Mucosa of descending colon (tissue), 3 donors: ENCODE results near the gene PDCD5. TPM values are rescaled to one million over a fixed set of nuclear protein-coding genes. Genes with fewer than 3 reads are reported as not detected.

Experiments
- ATAC-seq: fragments of 200-7000 bp; cut with Tn5 transposase; one replicate; pipeline ENCODE4 v1.9.1; 2020; ENCODE audit warnings: mild to moderate bottlenecking, moderate library complexity
- DNase-seq, 3 donors: peaks; one replicate each; pipeline ENCODE4 v3.0.0-alpha.2; 2020
- H3K36me3 ChIP-seq: fragments of 200-600 bp; one replicate; pipeline ENCODE4 v1.8.0; 2021; ENCODE audit warnings: low read depth, mild to moderate bottlenecking
- H3K4me1 ChIP-seq: fragments of 200-600 bp; one replicate; pipeline ENCODE4 v1.8.0; 2021; ENCODE audit warnings: low read depth, mild to moderate bottlenecking
- H3K4me3 ChIP-seq: fragments of 200-600 bp; one replicate; pipeline ENCODE4 v1.8.0; 2021; ENCODE audit warnings: mild to moderate bottlenecking
- H3K9me3 ChIP-seq: fragments of 200-600 bp; one replicate; pipeline ENCODE4 v1.8.0; 2021; ENCODE audit warnings: mild to moderate bottlenecking
- CTCF ChIP-seq: fragments of 200-600 bp; IDR thresholded peaks from one replicate; pipeline ENCODE4 v1.8.0; 2022; ENCODE audit warnings: antibody characterized with exemption, mild to moderate bottlenecking
- intact Hi-C, 2 donors: fragments of 100-400 bp; cut with DNase I in 1 of 2; cut with micrococcal nuclease in 1 of 2; formaldehyde crosslinking; loops; one replicate each; pipeline versions ENCODE4 v1.11.0 to v1.11.1; 2022; cut with DNase I, micrococcal nuclease
- total RNA-seq, 3 donors: library from RNA; stranded (reverse); fragmentation: NEBNext Ultra II Directional in 2 of 3; extraction: Animal tissue kit (Norgen Biotek cat#: 25700) in 2 of 3; gene quantifications; one replicate each; pipeline versions ENCODE4 v1.2.1 to v1.2.4, GENCODE V29; 2021 to 2023
- donor health status: DM: no; HTN: no; CAD: no; lungs with moderate emphysema.
- donor health status: DM: no; HTN: no; CAD: no.
- donor health status: DM: no; HTN: yes; CAD: no.

The PDCD5 gene
- total RNA-seq, 3 donors from 2014 or later, result 44.8 to 79.6 (median 69.4) TPM

GRCh38 chr19:32630338-32630737, 49.3 kb downstream of the PDCD5 start:
- peaks cover 5% of the 10 kb centered on the region for H3K36me3 ChIP-seq
- no peak overlapping the region for H3K4me3 ChIP-seq
- TF ChIP-seq CTCF, result no peak
- intact Hi-C loops, result no loop called here
- no peak for ATAC-seq
- no peak for DNase-seq
- H3K4me1 ChIP-seq, result no peaks in the 10 kb centered on the region
- no peaks in the 10 kb centered on the region for H3K9me3 ChIP-seq

GRCh38 chr19:32631381-32631780, 50.4 kb downstream of the PDCD5 start:
- intact Hi-C loops, result no loop called here
- peaks cover 5% of the 10 kb centered on the region for H3K36me3 ChIP-seq
- no peak for DNase-seq
- TF ChIP-seq CTCF, result no peak
- no peaks in the 10 kb centered on the region for H3K4me1 ChIP-seq
- no peak overlapping the region for H3K4me3 ChIP-seq
- ATAC-seq, result no peak
- no peaks in the 10 kb centered on the region for H3K9me3 ChIP-seq

Other genes with a start within 250 kb of the PDCD5 start
- 10 to 100 TPM; 18.4 to 29.5 (median 21.6) TPM for gene ZNF507, start 235.6 kb upstream of the PDCD5 start, total RNA-seq
- gene DPY19L3, start 175.4 kb upstream of the PDCD5 start, total RNA-seq, result 10 to 100 TPM; 20.0 to 24.0 (median 21.5) TPM
- gene ANKRD27, start 94.0 kb downstream of the PDCD5 start, total RNA-seq, result 10 to 100 TPM; 36.0 to 59.6 (median 41.1) TPM
- under 1 TPM in 2 of 3 donors, not detected in 1; 0.17 to 0.79 TPM for gene RGS9BP, start 94.7 kb downstream of the PDCD5 start, total RNA-seq
- gene NUDT19, start 110.6 kb downstream of the PDCD5 start, total RNA-seq, result 10 to 100 TPM; 13.9 to 16.9 (median 16.8) TPM
- under 1 TPM in 2 of 3 donors, not detected in 1; 0.31 to 0.47 TPM for gene TDRD12, start 138.6 kb downstream of the PDCD5 start, total RNA-seq